ENCODE measurements around the gene MZT2A. TPM values are rescaled to one million over a fixed set of nuclear protein-coding genes. Genes with fewer than 3 reads are reported as not detected.
"Not testable (repeated sequence)": the region's sequence is repeated elsewhere in the genome, so short reads cannot be mapped to it uniquely, and the experiment has no call there.

MZT2A gene
- total and polyA plus RNA-seq, 4 donors, result 29.5 to 77.4 (median 66.9) TPM

DNA sequence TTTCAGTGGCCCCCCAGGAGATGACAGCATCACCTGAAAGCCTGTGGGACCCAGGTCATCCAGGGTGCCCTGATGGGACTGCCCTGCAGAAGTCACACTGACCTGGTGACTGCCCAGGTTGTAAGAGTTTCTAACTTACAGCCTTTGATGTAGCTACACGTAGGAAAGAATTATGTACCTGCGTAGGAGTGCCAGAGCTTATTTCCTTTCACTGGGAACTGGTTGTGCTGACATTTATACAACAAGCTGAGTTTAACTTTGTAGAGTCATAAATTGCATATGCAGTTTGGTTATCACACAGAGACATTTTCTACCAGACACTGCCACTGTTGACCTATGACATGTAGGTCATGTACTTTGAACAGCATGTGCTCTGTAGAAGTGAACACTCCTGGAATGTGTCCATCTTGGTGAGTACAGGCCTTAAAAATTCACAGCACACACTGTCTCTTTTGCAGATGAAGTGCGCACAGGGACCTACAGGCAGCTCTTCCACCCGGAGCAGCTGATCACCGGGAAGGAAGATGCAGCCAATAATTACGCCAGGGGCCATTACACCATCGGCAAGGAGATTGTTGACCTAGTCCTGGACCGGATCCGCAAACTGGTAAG, 13.2 kb downstream of the MZT2A start:
- H3K27ac ChIP-seq (ENCODE audit: low read depth in 1 of 2, low read length in 1 of 2), result peak overlapping the region in 1 of 2 donors; percentile 85
- not testable (repeated sequence) for H3K27me3 ChIP-seq (ENCODE audit: control insufficient read depth in 3 of 3, insufficient read depth in 3 of 3, low read length in 2 of 3); ATAC-seq (ENCODE audit: insufficient read depth, low FRiP score); H3K9me3 ChIP-seq (ENCODE audit: control insufficient read depth in 4 of 4, insufficient read depth in 3 of 4, low read length in 3 of 4); H3K4me1 ChIP-seq (ENCODE audit: control insufficient read depth in 5 of 5, insufficient read depth in 5 of 5, low read length in 5 of 5); DNase-seq; H3K36me3 ChIP-seq (ENCODE audit: control insufficient read depth in 4 of 4, insufficient read depth in 4 of 4, low read length in 4 of 4); H3K9ac ChIP-seq (ENCODE audit: insufficient read depth in 1 of 2, low read length in 2 of 2); H3K4me3 ChIP-seq
- WGBS, 2 donors, result 93 to 96% methylated on average over 9 of the region's 9 CpGs

DNA sequence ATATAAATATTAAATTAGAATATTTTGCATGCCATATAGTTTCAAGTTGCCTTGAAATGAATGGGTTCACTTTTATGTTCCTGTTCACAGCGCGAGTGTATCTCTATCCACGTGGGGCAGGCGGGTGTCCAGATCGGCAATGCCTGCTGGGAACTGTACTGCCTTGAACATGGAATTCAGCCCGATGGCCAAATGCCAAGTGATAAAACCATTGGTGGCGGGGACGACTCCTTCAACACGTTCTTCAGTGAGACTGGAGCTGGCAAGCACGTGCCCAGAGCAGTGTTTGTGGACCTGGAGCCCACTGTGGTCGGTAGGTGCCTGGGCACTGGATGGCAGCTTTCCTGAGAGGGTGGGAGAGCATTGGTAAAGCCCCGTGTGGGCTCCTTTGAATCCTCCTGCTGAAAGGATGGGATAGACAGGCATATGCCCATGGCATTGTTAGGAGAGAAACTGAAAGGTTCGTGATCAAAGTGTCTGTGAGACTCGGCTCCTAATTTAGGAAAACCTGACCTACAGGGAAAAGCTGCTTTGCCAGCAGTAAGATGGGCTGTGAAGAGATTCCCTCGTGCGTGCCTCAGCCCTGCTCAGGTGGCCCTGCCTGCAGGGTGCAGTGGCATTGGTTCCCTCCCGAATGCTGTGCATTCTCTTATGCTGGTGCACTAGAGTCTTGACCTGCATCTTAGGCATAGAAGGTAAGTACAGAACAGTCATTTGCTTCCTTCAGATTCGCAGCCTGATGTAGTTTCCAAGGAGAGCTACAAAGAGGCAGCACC, 13.9 kb downstream of the MZT2A start:
- H3K4me3 ChIP-seq; H3K9me3 ChIP-seq (ENCODE audit: control insufficient read depth in 4 of 4, insufficient read depth in 3 of 4, low read length in 3 of 4); H3K27me3 ChIP-seq (ENCODE audit: control insufficient read depth in 3 of 3, insufficient read depth in 3 of 3, low read length in 2 of 3); DNase-seq; H3K9ac ChIP-seq (ENCODE audit: insufficient read depth in 1 of 2, low read length in 2 of 2); H3K4me1 ChIP-seq (ENCODE audit: control insufficient read depth in 5 of 5, insufficient read depth in 5 of 5, low read length in 5 of 5); H3K36me3 ChIP-seq (ENCODE audit: control insufficient read depth in 4 of 4, insufficient read depth in 4 of 4, low read length in 4 of 4); ATAC-seq (ENCODE audit: insufficient read depth, low FRiP score): not testable (repeated sequence)
- 88 to 89% methylated on average over 15 to 16 of the region's 18 CpGs for WGBS, 2 donors
- peak overlapping the region in 1 of 2 donors; percentile 85 for H3K27ac ChIP-seq (ENCODE audit: low read depth in 1 of 2, low read length in 1 of 2)

DNA sequence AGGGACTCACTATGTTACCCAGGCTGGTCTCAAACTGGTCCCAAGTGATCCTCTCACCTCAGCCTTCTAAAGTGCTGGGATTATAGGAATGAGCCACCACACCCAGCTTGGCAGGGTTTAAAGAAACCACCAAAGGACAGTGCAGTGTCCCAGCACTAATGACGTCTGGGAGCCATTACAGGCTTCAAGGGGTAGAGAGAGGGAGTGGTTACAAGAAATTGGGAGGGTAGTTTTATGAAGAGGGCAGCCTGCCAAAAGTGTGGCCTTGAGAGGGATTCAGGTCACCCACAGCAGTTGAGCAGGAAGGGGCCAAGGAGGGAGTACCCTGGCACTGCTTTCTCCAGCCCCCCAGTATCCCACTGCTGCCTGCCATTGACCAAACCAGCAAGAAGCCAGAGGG, 15.0 kb downstream of the MZT2A start:
- 78 to 91% methylated on average over 1 of the region's 1 CpG for WGBS, 2 donors
- H3K27me3 ChIP-seq (ENCODE audit: control insufficient read depth in 3 of 3, insufficient read depth in 3 of 3, low read length in 2 of 3); H3K36me3 ChIP-seq (ENCODE audit: control insufficient read depth in 4 of 4, insufficient read depth in 4 of 4, low read length in 4 of 4): not testable (repeated sequence)

DNA sequence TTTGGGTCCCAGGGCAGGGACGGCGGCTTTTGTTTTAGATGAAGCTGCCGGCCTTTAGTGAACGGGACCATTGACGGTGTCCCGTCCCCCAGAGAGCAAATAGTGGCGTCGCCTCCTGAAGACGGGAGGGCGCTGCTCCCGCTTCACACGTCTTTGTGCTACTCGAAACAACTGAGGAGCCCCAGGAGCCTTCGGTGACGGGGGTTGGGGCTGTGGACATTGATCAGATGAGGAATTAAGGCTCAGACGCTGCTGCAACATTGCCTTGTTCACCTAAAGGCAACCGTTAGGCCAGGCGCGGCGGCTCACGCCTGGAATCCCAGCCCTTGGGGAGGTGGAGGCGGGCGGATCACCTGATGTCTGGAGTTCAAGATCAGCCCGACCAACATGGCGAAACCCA, 15.8 kb downstream of the MZT2A start:
- not testable (repeated sequence) for H3K36me3 ChIP-seq (ENCODE audit: control insufficient read depth in 4 of 4, insufficient read depth in 4 of 4, low read length in 4 of 4); ATAC-seq (ENCODE audit: insufficient read depth, low FRiP score); H3K4me1 ChIP-seq (ENCODE audit: control insufficient read depth in 5 of 5, insufficient read depth in 5 of 5, low read length in 5 of 5); H3K9me3 ChIP-seq (ENCODE audit: control insufficient read depth in 4 of 4, insufficient read depth in 3 of 4, low read length in 3 of 4); DNase-seq; H3K27me3 ChIP-seq (ENCODE audit: control insufficient read depth in 3 of 3, insufficient read depth in 3 of 3, low read length in 2 of 3); H3K4me3 ChIP-seq; H3K9ac ChIP-seq (ENCODE audit: insufficient read depth in 1 of 2, low read length in 2 of 2); H3K27ac ChIP-seq (ENCODE audit: low read depth in 1 of 2, low read length in 1 of 2)
- WGBS, 2 donors, result 97 to 99% methylated on average over 25 of the region's 25 CpGs

More for the DNA sequence above, 15.0 kb downstream of the MZT2A start:
- not testable (repeated sequence) for ATAC-seq (ENCODE audit: insufficient read depth, low FRiP score); H3K9me3 ChIP-seq (ENCODE audit: control insufficient read depth in 4 of 4, insufficient read depth in 3 of 4, low read length in 3 of 4); DNase-seq; H3K4me1 ChIP-seq (ENCODE audit: control insufficient read depth in 5 of 5, insufficient read depth in 5 of 5, low read length in 5 of 5); H3K9ac ChIP-seq (ENCODE audit: insufficient read depth in 1 of 2, low read length in 2 of 2); H3K4me3 ChIP-seq
- peak overlapping the region in 1 of 2 donors; percentile 62 for H3K27ac ChIP-seq (ENCODE audit: low read depth in 1 of 2, low read length in 1 of 2)

DNA sequence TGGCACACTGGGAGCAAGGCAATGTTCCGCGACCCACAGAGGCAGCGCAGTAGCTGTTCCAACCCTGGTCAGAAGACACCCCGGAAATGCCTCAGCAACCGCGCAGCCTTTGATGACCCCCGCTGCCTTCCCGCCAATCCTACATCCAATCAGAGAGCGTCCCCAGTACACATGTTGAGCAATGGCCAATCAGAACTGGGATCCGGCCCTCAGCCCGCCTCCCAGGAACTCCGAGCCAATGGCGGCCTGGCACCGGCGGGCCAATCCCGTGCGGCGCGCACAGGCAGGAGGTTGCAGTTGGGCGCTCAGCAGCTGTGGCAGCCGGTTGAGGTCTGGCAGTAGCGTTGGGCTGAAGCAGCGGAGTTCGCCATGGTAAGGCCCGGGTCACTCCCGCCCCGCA, 16.4 kb downstream of the MZT2A start, which contains the start of gene TUBA3D:
Gene TUBA3D, plus strand, starts transcription at position 289 of the 400 bp plus-strand sequence. Its CDS starts 81 bp downstream, at position 370.
- peaks cover 0 to 2% (median 0%) of the 10 kb centered on the region in 4 donors for H3K36me3 ChIP-seq (ENCODE audit: control insufficient read depth in 4 of 4, insufficient read depth in 4 of 4, low read length in 4 of 4)
- TF ChIP-seq, protein P1, sequence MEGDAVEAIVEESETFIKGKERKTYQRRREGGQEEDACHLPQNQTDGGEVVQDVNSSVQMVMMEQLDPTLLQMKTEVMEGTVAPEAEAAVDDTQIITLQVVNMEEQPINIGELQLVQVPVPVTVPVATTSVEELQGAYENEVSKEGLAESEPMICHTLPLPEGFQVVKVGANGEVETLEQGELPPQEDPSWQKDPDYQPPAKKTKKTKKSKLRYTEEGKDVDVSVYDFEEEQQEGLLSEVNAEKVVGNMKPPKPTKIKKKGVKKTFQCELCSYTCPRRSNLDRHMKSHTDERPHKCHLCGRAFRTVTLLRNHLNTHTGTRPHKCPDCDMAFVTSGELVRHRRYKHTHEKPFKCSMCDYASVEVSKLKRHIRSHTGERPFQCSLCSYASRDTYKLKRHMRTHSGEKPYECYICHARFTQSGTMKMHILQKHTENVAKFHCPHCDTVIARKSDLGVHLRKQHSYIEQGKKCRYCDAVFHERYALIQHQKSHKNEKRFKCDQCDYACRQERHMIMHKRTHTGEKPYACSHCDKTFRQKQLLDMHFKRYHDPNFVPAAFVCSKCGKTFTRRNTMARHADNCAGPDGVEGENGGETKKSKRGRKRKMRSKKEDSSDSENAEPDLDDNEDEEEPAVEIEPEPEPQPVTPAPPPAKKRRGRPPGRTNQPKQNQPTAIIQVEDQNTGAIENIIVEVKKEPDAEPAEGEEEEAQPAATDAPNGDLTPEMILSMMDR (IDR thresholded peaks at IDR 0.05; ENCODE audit: control extremely low read depth, extremely low read depth), result no peak
- ATAC-seq (ENCODE audit: insufficient read depth, low FRiP score) (no peak), DNase-seq (no peak)
- no peaks in the 10 kb centered on the region for H3K4me1 ChIP-seq (ENCODE audit: control insufficient read depth in 5 of 5, insufficient read depth in 5 of 5, low read length in 5 of 5)
- no peaks in the 10 kb centered on the region for H3K9me3 ChIP-seq (ENCODE audit: control insufficient read depth in 4 of 4, insufficient read depth in 3 of 4, low read length in 3 of 4)
- no peak within 1 kb of the TSS for H3K9ac ChIP-seq (ENCODE audit: insufficient read depth in 1 of 2, low read length in 2 of 2)
- 94% methylated on average over 27 of the region's 27 CpGs for WGBS, 2 donors
- no peaks in the 10 kb centered on the region for H3K27me3 ChIP-seq (ENCODE audit: control insufficient read depth in 3 of 3, insufficient read depth in 3 of 3, low read length in 2 of 3)
- no peak within 1 kb of the TSS for H3K4me3 ChIP-seq
- H3K27ac ChIP-seq (ENCODE audit: low read depth in 1 of 2, low read length in 1 of 2), result peak within 1 kb of the TSS in 1 of 2 donors; percentile 62

DNA sequence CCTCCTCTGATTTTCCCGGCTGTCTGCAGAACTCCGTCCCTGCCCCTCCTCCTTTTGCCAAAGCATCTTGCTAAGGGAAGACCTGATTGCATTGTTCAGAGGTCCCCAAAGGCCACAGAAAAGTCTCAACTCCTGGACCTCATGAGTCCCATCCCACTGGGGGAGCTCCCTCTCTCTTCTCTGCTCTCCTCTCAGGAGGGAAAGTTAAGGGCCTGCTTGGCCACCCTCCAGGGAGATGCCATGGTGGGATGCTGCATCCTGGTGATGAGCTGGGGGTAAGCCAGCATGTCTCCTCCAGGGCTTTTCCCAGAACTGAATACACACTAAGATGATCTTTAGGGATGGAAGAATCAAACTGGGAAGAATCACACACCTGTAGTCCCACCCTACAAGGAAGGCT, 18.9 kb downstream of the MZT2A start:
- H3K9ac ChIP-seq (ENCODE audit: insufficient read depth in 1 of 2, low read length in 2 of 2); H3K4me3 ChIP-seq; H3K4me1 ChIP-seq (ENCODE audit: control insufficient read depth in 5 of 5, insufficient read depth in 5 of 5, low read length in 5 of 5); DNase-seq; H3K9me3 ChIP-seq (ENCODE audit: control insufficient read depth in 4 of 4, insufficient read depth in 3 of 4, low read length in 3 of 4); H3K27ac ChIP-seq (ENCODE audit: low read depth in 1 of 2, low read length in 1 of 2); H3K27me3 ChIP-seq (ENCODE audit: control insufficient read depth in 3 of 3, insufficient read depth in 3 of 3, low read length in 2 of 3); H3K36me3 ChIP-seq (ENCODE audit: control insufficient read depth in 4 of 4, insufficient read depth in 4 of 4, low read length in 4 of 4); ATAC-seq (ENCODE audit: insufficient read depth, low FRiP score): not testable (repeated sequence)
- WGBS, 2 donors, result 90 to 100% methylated on average over 2 of the region's 2 CpGs

DNA sequence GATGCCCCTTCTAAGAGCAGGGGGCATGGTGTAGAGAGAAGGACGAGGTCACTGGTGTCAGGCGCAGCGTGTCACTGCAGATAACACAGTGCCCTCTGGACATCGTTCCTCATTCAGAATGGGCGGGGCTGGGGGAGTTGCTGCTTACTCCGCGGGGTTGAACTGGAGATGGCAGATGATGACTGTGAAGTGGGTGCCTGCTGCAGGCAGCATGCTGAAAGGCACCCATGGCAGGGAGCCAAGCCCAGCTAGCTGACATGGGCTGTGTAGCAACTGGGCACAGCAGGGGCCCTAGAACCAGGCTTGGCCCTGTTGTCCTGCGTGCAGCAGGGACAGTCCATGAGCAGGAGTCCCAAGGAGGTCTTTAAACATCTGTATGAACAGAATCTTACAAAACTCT, 20.6 kb downstream of the MZT2A start:
- H3K9ac ChIP-seq (ENCODE audit: insufficient read depth in 1 of 2, low read length in 2 of 2); H3K4me3 ChIP-seq; H3K36me3 ChIP-seq (ENCODE audit: control insufficient read depth in 4 of 4, insufficient read depth in 4 of 4, low read length in 4 of 4); ATAC-seq (ENCODE audit: insufficient read depth, low FRiP score); H3K4me1 ChIP-seq (ENCODE audit: control insufficient read depth in 5 of 5, insufficient read depth in 5 of 5, low read length in 5 of 5); H3K9me3 ChIP-seq (ENCODE audit: control insufficient read depth in 4 of 4, insufficient read depth in 3 of 4, low read length in 3 of 4); H3K27me3 ChIP-seq (ENCODE audit: control insufficient read depth in 3 of 3, insufficient read depth in 3 of 3, low read length in 2 of 3); DNase-seq; H3K27ac ChIP-seq (ENCODE audit: low read depth in 1 of 2, low read length in 1 of 2): not testable (repeated sequence)
- WGBS, 2 donors, result 75 to 82% methylated on average over 5 of the region's 8 CpGs
